HEK293 (cell line): ENCODE data around the gene BACH1.

Experiments
- CTCF ChIA-PET: fragments of 350-600 bp; formaldehyde crosslinking; extraction: SDS; loops from one replicate; lab custom pipeline; 2021; ENCODE audit warnings: antibody characterized with exemption; lab: Yijun Ruan, JAX
- POLR2A ChIA-PET: fragments of 300-600 bp; formaldehyde crosslinking; extraction: SDS; loops from one replicate; lab custom pipeline; 2020; ENCODE audit warnings: antibody characterized with exemption, inconsistent platforms; lab: Yijun Ruan, JAX
- H3K27ac ChIP-seq: fragments of 200-500 bp; sonication (Bioruptor generic); 2 replicates; pipeline ENCODE4 v1.5.1; 2014; ENCODE audit warnings: low read depth, low read length, control low read depth, inconsistent platforms; ENCODE audit errors: extremely low read depth
- H3K36me3 ChIP-seq, 2 experiments: fragments of 200-500 bp in 1 of 2; sonication (Bioruptor generic) in 1 of 2; 1 replicate in 1 of 2; 2 replicates in 1 of 2; pipeline ENCODE4 v1.5.1; 2014 to 2017; ENCODE audit warnings: inconsistent platforms in 2 of 2, low read length in 2 of 2; ENCODE audit not compliant: control insufficient read depth in 2 of 2, insufficient read depth in 1 of 2
- H3K4me1 ChIP-seq: fragments of 200-500 bp; sonication (Bioruptor generic); 2 replicates; pipeline ENCODE4 v1.5.1; 2014; ENCODE audit warnings: mild to moderate bottlenecking, low read length, inconsistent platforms; ENCODE audit not compliant: control insufficient read depth, insufficient read depth
- H3K4me3 ChIP-seq: 2 replicates; pipeline ENCODE4 v1.5.1; 2011; ENCODE audit warnings: low read depth, mild to moderate bottlenecking, control low read depth, low read length, moderate library complexity
- H3K9me3 ChIP-seq: fragments of 200-500 bp; sonication (Bioruptor generic); 2 replicates; pipeline ENCODE4 v1.5.1; 2014; ENCODE audit warnings: low read depth, low read length, inconsistent platforms; ENCODE audit not compliant: control insufficient read depth, insufficient read depth
- GLI2 ChIP-seq: fragments of 450-650 bp; formaldehyde crosslinking; IDR thresholded peaks from 2 replicates; pipeline ENCODE4; 2017; ENCODE audit warnings: missing biosample characterization, missing genetic modification characterization, low read depth, borderline replicate concordance
- KLF10 ChIP-seq: fragments of 450-650 bp; IDR thresholded peaks from 2 replicates; pipeline ENCODE4 v1.5.1; 2018; ENCODE audit warnings: missing biosample characterization, mild to moderate bottlenecking, missing genetic modification characterization
- KLF8 ChIP-seq: fragments of 450-650 bp; formaldehyde crosslinking; IDR thresholded peaks from 2 replicates; pipeline ENCODE4 v1.5.1; 2016; ENCODE audit warnings: missing biosample characterization, missing genetic modification characterization
- OSR2 ChIP-seq: fragments of 450-650 bp; formaldehyde crosslinking; IDR thresholded peaks from 2 replicates; pipeline ENCODE4 v1.5.1; 2016; ENCODE audit warnings: missing biosample characterization, missing genetic modification characterization
- PRDM1 ChIP-seq: fragments of 450-650 bp; formaldehyde crosslinking; IDR thresholded peaks from 2 replicates; pipeline ENCODE4; 2016; ENCODE audit warnings: missing biosample characterization, missing genetic modification characterization
- YY1 ChIP-seq: fragments of 450-650 bp; formaldehyde crosslinking; IDR thresholded peaks from 2 replicates; pipeline ENCODE4 v1.5.1; 2018; ENCODE audit warnings: missing biosample characterization, missing genetic modification characterization
- ZBTB1 ChIP-seq: fragments of 450-650 bp; formaldehyde crosslinking; IDR thresholded peaks from 2 replicates; pipeline ENCODE4 v1.5.1; 2016; ENCODE audit warnings: missing biosample characterization, missing genetic modification characterization
- ZFP41 ChIP-seq: fragments of 450-650 bp; formaldehyde crosslinking; IDR thresholded peaks from 2 replicates; pipeline ENCODE4 v1.5.1; 2016; ENCODE audit warnings: missing biosample characterization, missing genetic modification characterization, borderline replicate concordance
- ZNF133 ChIP-seq: fragments of 450-650 bp; formaldehyde crosslinking; IDR thresholded peaks from 2 replicates; pipeline ENCODE4 v1.5.1; 2016; ENCODE audit warnings: missing biosample characterization, missing genetic modification characterization
- ZNF169 ChIP-seq: fragments of 450-650 bp; formaldehyde crosslinking; IDR thresholded peaks from 2 replicates; pipeline ENCODE4 v1.5.1; 2016; ENCODE audit warnings: missing biosample characterization, missing genetic modification characterization
- ZNF214 ChIP-seq: fragments of 450-650 bp; formaldehyde crosslinking; IDR thresholded peaks from 2 replicates; pipeline ENCODE4 v1.5.1; 2017; ENCODE audit warnings: missing biosample characterization, mild to moderate bottlenecking, missing genetic modification characterization, borderline replicate concordance
- ZNF223 ChIP-seq: fragments of 450-650 bp; formaldehyde crosslinking; IDR thresholded peaks from 2 replicates; pipeline ENCODE4 v1.5.1; 2016; ENCODE audit warnings: missing biosample characterization, missing genetic modification characterization
- ZNF239 ChIP-seq: fragments of 450-650 bp; formaldehyde crosslinking; IDR thresholded peaks from 2 replicates; pipeline ENCODE4 v1.5.1; 2016; ENCODE audit warnings: missing biosample characterization, missing genetic modification characterization
- ZNF274 ChIP-seq, 2 experiments: fragments of 200-500 bp in 1 of 2; fragments of 450-650 bp in 1 of 2; sonication (Bioruptor generic) in 1 of 2; formaldehyde crosslinking in 1 of 2; IDR thresholded peaks; 2 replicates each; pipeline versions ENCODE4 v1.5.1 to v1.6.1; 2014 to 2016; ENCODE audit warnings: borderline replicate concordance in 1 of 2, inconsistent platforms in 1 of 2, low read length in 1 of 2, missing biosample characterization in 1 of 2, missing genetic modification characterization in 1 of 2
- ZNF350 ChIP-seq: fragments of 450-650 bp; formaldehyde crosslinking; IDR thresholded peaks from 2 replicates; pipeline ENCODE4 v1.5.0; 2017; ENCODE audit warnings: missing biosample characterization, mild to moderate bottlenecking, missing genetic modification characterization
- ZNF394 ChIP-seq: fragments of 450-650 bp; formaldehyde crosslinking; IDR thresholded peaks from 2 replicates; pipeline ENCODE4 v1.5.1; 2016; ENCODE audit warnings: missing biosample characterization, missing genetic modification characterization, mild to moderate bottlenecking, moderate library complexity, borderline replicate concordance
- ZNF488 ChIP-seq: fragments of 450-650 bp; formaldehyde crosslinking; IDR thresholded peaks from 2 replicates; pipeline ENCODE4 v1.5.1; 2016; ENCODE audit warnings: missing biosample characterization, missing genetic modification characterization
- ZNF514 ChIP-seq: fragments of 450-650 bp; formaldehyde crosslinking; IDR thresholded peaks from 2 replicates; pipeline ENCODE4 v1.5.1; 2016; ENCODE audit warnings: missing biosample characterization, missing genetic modification characterization
- ZNF558 ChIP-seq: fragments of 450-650 bp; formaldehyde crosslinking; IDR thresholded peaks from 2 replicates; pipeline ENCODE4 v1.5.1; 2016; ENCODE audit warnings: missing biosample characterization, missing genetic modification characterization
- ZNF654 ChIP-seq: fragments of 450-650 bp; formaldehyde crosslinking; IDR thresholded peaks from 2 replicates; pipeline ENCODE4 v1.5.1; 2016; ENCODE audit warnings: low read depth, missing biosample characterization, missing genetic modification characterization
- ZNF776 ChIP-seq: fragments of 450-650 bp; formaldehyde crosslinking; IDR thresholded peaks from 2 replicates; pipeline ENCODE4 v1.5.0; 2017; ENCODE audit warnings: missing biosample characterization, missing genetic modification characterization, borderline replicate concordance
- ZNF837 ChIP-seq: fragments of 450-650 bp; formaldehyde crosslinking; IDR thresholded peaks from 2 replicates; pipeline ENCODE4 v1.5.1; 2016; ENCODE audit warnings: missing biosample characterization, missing genetic modification characterization
- ZNF843 ChIP-seq: fragments of 450-650 bp; formaldehyde crosslinking; IDR thresholded peaks from 2 replicates; pipeline ENCODE4 v1.5.1; 2016; ENCODE audit warnings: missing biosample characterization, missing genetic modification characterization
- ZSCAN5A ChIP-seq: fragments of 450-650 bp; formaldehyde crosslinking; IDR thresholded peaks from 2 replicates; pipeline ENCODE4 v1.5.1; 2016; ENCODE audit warnings: missing biosample characterization, missing genetic modification characterization
- TF ChIP-seq, protein P1 (sequence below): fragments of 450-650 bp; formaldehyde crosslinking; IDR thresholded peaks from 2 replicates; pipeline ENCODE4 v1.5.1; 2017; ENCODE audit warnings: missing biosample characterization, missing genetic modification characterization

Gene BACH1

DNA sequence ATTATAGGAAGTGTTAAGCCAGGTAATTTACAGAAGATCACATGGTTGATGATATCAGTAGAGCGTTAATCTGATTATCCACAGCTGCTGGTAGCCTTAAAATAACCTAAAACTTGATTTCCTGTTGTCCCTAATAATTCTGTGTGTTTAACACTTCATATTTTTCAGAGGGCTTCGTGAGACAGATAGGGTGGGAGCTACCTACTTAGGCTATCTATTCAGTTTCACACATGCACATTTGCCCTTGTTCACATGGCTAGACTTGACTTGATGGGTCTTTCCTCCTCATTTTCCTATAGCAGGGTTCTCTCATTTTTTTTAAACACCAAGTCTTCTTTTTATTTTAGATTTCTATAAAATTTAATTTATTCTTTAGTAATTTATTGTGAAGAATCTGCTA lies 11.0 kb downstream of the BACH1 start:
- Histone ChIP-seq H3K36me3 (peaks cover 0 to 3% of the 10 kb centered on the region in 2 experiments; a peak in 1 of 3 replicates), H3K4me1 (peaks cover 11% of the 10 kb centered on the region), H3K27ac (no peak overlapping the region), H3K4me3 (no peak overlapping the region), H3K9me3 (no peaks in the 10 kb centered on the region)
- ChIA-PET CTCF (interaction anchor here (0.7 kb wide), 1 partner anchor 174 kb away, joined by 3 read pairs; no protein-coding TSS in a partner anchor), POLR2A (no interaction called here)
- TF ChIP-seq PRDM1 (tag by site-specific recombination) (no peak), ZNF169 (no peak), ZNF214 (no peak), ZNF514 (tag by site-specific recombination) (no peak), ZNF274 (IDR thresholded peaks at IDR 0.05; ENCODE audit: low read length) (no peak), ZNF274 (tag by site-specific recombination; IDR thresholded peaks at IDR 0.05; ENCODE audit: borderline replicate concordance) (no peak), YY1 (tag by site-specific recombination) (no peak), ZNF488 (tag by site-specific recombination) (no peak), ZNF133 (no peak), ZNF239 (no peak), ZNF223 (tag by site-specific recombination) (no peak), ZNF837 (tag by site-specific recombination) (no peak), KLF10 (tag by site-specific recombination) (no peak), GLI2 (tag by site-specific recombination) (no peak), ZBTB1 (tag by site-specific recombination) (no peak)
- TF ChIP-seq, protein P1, sequence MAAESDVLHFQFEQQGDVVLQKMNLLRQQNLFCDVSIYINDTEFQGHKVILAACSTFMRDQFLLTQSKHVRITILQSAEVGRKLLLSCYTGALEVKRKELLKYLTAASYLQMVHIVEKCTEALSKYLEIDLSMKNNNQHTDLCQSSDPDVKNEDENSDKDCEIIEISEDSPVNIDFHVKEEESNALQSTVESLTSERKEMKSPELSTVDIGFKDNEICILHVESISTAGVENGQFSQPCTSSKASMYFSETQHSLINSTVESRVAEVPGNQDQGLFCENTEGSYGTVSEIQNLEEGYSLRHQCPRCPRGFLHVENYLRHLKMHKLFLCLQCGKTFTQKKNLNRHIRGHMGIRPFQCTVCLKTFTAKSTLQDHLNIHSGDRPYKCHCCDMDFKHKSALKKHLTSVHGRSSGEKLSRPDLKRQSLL (tag by site-specific recombination): no peak

- POLR2A ChIA-PET: no interaction called here
- Histone ChIP-seq H3K9me3 (no peaks in the 10 kb centered on the region), H3K27ac (no peak overlapping the region), H3K4me3 (no peak overlapping the region), H3K4me1 (peaks cover 14% of the 10 kb centered on the region), H3K36me3 (peaks cover 0 to 3% of the 10 kb centered on the region in 2 experiments; a peak in 1 of 3 replicates)
- TF ChIP-seq ZNF654 (tag by site-specific recombination) (no peak), ZNF350 (tag by site-specific recombination) (no peak), ZNF394 (tag by site-specific recombination) (no peak), ZNF776 (tag by site-specific recombination) (no peak), OSR2 (tag by site-specific recombination) (no peak), ZNF558 (no peak), KLF8 (tag by site-specific recombination) (no peak), ZBTB1 (tag by site-specific recombination) (no peak), ZSCAN5A (no peak), ZFP41 (tag by site-specific recombination) (no peak), ZNF843 (tag by site-specific recombination) (no peak)
- CTCF ChIA-PET: interaction anchor here (1.0 kb wide), 1 partner anchor 60 kb away, joined by 3 read pairs; no protein-coding TSS in a partner anchor
Observed at GRCh38 chr21:29311802-29312201, 13.1 kb downstream of the BACH1 start.
